GM21367 (cell line): ENCODE measurements around the gene ITGB3.
"Not testable (repeated sequence)": the region's sequence is repeated elsewhere in the genome, so short reads cannot be mapped to it uniquely, and the experiment has no call there.

Experiments used
- ATAC-seq: cut with Tn5 transposase; IDR thresholded peaks from one replicate; pipeline ENCODE4 v1.9.1; 2021; ENCODE audit not compliant: unreplicated experiment

ITGB3 gene

DNA sequence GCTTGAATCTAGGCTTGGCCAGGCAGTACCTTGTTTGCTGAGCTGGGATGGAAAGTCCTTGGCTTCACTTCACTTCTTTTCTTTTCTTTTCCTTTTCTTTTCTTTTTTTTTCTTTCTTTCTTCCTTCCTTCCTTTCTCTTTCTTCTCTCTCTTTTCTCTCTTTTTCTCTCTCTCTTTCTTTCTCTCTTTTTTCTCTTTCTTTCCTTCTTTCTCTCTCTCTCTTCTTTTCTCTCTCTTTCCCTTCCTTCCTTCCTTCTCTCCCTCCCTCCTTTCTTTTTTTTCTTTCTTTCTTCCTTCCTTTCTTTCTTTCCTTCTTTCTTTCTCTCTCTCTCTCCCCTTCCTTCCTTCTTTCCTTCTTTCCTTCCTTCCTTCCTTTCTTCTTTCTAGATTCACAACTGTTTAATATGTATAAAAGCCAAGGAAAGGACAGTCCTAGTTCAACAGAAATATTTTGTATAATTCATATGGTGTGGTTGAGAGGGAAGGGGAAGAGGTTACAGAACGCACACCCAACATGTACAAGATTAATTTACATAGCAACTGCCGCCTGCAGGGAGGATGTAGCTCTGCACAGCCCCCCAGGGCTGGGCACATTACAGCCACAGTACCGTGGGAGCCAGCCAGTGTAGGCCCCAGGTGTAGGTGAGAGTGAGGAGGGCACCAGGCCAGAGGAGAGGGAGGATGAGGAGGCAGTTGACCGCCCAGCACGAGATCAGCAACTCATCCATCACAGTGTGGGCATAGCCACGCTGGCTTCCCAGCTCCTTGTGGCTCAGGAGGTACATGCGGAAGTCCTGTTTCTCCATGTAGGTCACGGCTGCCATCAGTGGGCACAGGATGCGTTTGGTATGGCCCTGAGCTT is 9.7 kb upstream of the ITGB3 start:
- no peak for ATAC-seq

DNA sequence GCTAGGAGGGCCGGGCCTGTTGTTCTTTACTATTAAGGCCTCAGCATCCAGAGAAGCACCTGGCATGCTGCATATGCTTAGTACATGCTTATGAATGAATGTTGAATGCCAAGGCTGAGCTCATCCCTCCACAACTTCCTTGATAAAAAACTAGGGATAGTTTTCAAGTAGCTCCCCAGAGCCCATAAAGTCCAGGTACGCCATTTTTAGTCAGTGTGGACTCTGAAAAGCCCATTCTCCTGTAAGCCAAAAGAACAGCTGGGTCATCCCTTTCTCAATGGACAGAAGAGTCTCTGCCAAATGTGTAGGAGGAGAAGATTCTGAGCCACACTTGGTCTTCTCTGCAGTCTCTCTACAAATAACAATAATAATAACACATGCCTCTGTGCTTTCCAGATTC is 8.9 kb upstream of the ITGB3 start:
- no peak for ATAC-seq

DNA sequence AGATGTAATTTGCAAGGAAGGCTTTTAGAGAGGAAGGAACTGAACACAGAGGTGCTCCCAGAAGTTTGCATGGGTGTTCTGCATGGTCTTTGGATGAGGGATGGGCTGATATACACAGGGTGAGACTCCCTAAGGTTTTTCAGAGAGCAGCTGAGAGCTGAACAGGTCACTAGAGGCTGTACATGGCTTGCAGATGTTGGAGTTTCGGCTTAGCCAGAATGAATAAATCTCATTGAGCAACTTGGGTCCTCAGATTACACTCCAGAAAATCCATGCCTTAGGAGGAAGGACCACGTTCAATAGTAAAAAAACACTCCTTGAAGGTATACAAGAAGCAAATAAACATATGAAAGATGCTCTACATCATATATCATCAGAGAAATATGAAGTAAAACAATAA is 7.5 kb upstream of the ITGB3 start:
- ATAC-seq: no peak

DNA sequence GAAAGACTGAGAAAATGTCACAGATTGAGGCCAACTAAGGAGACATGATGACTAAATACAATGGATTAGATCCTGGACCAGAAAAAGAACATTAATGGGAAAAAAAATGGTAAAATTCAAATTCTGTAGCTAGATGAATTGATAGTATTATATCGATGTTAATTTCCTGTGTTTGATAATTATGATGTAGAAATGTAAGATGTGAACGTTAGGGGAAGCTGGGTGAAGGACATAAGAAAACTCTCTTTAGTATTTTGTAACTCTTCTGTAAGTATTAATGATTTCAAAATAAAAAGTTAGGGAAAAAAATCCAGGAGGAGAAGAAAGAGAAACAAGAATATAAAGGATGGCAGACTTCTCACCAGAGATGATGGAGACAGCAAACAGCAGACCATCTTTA is 2.8 kb upstream of the ITGB3 start:
- no peak for ATAC-seq

DNA sequence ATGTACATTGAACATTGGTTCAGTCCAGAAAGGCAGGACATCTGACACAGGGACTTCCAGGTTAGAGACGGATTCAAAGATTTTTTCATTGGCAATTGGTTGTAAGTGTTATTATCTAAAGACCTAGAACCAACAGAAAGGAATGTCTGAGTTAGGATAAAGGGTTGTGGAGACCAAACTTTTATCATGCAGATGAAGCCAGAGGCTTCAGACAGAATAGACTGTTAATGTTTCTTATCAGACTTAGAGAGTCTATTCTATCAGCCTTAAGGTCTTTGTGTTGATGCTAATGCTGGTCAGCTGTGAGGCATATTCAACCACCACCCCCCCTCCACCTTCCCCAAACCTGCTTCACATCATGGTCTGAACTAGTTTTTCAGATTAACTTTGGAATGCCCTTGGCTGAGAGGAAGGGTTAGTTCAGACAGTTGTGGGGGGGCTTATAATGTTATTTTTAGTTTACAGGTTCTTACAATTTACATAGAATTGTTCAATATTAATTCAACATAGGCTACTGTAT is 2.1 kb upstream of the ITGB3 start:
- ATAC-seq: no peak

DNA sequence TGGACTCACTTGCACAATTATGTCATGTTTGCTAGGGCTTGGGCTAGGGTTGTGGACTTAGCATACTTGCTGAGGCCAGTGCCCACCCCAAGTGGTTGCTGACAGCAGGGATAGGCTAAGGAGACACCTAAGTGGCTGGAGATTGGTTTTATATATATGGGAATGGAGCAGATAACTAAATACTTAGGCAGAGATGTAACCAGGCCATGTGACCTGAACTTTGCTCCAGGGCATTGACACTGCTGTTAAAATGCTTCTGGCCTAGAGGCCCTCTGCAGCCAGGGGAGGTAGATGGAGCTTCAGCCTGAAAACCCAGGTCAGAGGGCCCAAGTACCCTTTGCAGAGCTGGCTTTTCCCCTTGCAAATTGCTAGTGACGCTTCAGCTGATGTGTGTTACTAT is 1.4 kb upstream of the ITGB3 start:
- no peak for ATAC-seq

DNA sequence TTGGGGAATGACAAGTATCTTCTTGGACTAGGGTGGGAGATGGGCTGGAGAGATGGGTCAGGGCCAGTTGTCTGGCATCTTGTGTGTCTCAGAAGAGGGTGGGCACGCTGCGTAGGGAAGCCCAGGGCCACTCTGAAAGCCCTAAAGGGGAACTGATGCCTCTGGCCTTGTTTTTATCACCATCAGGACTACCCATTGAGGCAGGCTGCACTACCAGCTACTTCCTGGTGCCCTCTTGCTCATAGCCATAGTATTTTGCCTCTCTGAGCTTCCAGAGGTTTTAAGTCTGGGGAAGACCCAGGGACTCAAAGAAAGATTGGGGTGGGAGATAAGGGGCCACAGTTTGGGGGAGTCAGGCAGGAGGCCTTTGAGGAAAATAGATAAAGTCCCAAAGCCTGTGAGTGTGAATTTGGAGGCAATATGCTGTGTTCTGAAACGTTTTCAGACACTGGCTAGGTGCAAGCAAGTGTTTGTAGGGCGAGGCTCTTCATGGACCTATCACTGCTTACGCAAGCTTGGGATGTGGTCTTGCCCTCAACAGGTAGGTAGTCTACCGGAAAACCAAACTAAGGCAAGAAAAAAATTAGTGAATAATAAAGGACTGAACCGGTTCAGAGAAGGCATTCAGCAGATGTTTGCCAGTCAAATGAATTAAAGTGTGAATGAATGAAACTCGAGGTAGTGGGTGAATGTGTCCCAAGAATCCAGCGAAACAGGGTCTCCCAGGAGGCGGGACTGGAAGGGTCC is 688 bp upstream of the ITGB3 start:
- no peak for ATAC-seq

DNA sequence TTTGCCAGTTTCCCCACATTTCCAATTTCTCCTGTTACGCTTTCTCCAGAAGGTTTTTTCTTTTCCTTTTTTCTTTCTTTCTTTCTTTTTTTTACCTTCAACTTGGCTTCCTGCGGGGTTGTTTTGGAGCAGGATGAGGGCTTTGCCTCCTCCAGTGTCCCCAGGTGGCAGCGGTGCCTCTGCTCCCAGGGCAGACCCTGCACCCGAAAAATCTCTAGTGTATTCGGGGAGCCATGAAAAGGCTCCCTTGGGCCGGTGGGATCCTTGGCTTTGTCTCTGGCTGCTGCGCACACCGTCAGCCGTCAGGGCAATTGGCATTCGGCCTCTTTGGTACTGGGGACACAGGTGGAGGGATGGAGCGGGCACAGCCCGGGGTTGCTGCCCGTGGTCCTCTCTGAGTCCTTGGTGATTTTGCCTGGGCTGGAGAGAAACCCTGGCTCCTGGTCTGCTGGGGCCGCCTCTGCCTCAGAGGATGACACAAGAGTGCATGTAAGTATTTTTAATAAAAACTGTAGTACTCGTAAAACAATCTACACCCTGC is 846 bp downstream of the ITGB3 start:
- ATAC-seq: no peak

DNA sequence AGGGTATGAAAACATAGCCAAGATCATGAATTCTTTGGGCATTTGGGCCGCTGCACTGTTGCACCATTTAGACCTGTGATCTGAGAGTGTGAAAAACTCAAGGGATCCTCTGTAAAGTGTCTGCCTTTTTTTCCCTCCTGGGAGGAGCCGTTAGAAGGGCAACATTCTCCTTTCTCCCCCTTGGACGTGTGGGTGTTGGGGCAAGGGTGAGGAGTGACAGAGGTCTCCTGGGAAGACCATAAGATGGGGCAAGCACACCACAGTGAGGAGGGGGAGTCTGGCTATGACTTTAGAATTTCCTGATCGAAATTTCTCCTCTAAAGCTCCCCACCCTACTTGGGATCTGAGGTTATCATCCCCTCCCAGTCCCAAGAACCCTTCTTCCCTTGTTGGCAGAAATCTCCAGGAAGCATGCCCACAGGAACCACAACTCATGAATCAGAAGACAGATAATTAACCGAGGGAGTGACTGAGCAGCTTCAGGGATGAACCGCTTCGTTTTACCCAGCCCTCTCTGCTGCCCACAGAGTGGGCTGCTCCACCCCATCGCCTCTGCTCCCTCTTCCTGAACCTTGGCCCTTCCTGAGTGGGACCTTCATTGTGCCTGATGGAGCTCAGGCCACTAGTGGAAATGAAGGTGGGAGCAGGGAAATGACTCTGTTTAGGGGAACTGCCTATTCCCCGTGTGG is 4.2 kb downstream of the ITGB3 start:
- ATAC-seq: no peak

DNA sequence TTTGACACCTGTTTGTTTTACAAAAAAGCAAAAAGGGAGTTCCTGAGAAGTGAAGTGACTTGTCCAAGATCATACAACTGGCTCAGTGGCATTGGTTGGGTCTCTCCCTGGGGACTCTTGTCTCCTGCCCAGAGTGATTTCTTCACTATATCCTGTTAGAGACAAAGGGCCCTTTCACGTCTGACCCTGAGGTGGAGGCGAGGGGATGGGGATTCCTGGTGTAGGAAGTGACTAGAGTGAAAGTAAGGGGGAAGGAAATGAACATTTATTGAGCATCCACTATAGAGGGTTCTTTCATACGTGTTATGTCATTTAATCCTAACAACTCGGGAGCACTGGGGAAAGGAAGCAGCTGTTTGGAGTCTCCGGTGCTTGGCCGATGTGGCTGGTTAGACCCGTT is 9.0 kb downstream of the ITGB3 start:
- ATAC-seq: no peak

DNA sequence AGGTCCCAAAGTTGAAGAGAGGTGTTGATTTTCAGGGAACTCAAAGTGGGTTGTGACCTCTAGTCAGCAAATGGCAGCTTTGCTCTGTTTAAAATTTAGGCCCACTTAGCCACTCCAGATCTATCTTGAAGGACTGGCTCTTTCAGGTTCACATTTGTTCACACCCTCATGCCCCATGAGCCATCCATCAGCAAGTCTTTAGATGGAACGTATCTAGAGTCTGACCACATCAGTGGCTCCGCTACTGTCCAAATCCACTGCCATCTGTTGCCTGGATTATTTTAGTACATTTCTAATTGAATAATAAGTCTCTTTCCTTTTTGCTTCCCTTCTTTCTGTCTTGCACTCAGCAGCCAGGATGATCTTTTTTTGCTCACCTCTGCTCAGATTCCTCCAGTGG is 10.5 kb downstream of the ITGB3 start:
- ATAC-seq: no peak

DNA sequence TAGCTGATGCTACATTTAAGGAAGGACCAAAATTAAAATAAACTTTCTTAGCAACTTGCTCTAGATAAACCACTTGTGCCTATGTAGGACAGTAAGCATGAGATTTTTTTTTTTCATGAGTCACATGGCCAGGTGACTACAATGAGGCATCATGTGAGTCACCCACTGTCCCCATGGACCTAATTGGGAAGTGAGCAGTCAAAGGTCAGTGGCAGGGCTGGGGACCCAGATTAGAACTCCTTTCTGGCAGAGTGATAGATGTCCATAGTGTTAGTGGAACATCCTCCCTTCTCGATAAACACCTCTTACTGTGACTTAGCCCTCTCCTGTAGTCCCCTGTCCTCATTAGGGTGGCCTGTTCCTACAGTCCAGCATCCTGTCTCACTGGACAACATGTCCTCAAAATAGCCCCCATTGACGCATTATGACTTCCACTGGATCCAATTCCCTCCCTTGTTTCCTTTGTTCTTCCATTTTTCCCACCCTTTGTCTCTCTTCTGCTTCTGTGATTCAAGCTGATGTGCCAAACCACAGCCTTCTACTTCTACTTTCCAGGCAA is 12.4 kb downstream of the ITGB3 start:
- ATAC-seq: no peak

DNA sequence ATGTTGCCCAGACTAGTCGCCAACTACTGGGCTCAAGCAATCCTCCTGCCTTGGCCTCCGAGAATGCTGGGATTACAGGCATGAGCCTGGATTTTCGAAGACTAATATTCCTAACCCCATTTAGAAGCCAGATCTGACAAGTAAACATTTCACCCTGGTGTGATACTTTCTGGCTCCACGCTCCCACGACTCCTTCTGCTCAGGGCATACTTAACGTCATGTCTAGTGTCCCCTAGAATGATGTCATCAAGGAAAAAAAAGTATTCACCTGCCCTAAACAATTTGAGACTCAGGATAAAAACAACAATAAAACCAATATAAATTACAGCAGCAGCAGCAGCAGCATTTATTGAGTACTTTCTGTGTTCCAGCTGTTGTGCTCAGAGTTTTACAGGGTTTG is 13.2 kb downstream of the ITGB3 start:
- ATAC-seq: no peak

DNA sequence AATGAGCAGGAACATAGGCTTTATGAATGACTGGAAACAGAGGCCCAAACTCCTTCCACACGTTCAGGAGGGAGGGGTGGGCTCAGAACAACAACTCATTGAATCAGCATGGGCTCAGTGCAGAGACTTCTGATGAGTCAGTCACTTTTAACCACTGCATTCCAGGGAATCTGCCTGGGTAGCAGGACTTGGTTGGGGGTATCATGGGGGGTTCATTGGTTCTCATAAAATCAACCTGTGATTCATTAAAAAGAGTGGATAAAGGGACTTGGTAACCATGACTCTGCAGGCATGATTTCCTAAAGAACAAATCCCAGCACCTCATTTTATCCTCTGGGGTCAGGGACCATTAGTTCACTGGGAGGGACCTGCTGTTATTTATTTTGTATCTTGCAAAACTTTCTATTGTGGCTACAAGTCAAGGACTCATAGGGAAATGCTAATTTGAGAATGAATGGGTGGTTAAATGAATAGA is 13.8 kb downstream of the ITGB3 start:
- no peak for ATAC-seq

DNA sequence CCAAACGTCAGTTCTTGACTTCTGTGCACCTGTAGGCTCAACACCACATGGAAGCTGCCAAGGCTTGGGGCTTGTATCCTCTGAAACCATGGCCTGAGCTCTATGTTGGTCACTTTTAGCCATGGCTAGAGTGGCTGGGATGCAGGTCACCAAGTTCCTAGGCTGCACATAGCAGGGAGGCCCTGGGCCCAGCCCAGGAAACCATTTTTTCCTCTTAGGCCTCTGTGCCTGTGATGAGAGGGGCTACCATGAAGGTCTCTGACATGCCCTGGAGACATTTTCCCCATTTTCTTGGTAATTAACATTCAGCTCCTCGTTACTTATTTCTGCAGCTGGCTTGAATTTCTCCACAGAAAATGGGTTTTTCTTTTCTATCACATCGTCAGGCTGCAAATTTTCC is 15.3 kb downstream of the ITGB3 start:
- not testable (repeated sequence) for ATAC-seq

DNA sequence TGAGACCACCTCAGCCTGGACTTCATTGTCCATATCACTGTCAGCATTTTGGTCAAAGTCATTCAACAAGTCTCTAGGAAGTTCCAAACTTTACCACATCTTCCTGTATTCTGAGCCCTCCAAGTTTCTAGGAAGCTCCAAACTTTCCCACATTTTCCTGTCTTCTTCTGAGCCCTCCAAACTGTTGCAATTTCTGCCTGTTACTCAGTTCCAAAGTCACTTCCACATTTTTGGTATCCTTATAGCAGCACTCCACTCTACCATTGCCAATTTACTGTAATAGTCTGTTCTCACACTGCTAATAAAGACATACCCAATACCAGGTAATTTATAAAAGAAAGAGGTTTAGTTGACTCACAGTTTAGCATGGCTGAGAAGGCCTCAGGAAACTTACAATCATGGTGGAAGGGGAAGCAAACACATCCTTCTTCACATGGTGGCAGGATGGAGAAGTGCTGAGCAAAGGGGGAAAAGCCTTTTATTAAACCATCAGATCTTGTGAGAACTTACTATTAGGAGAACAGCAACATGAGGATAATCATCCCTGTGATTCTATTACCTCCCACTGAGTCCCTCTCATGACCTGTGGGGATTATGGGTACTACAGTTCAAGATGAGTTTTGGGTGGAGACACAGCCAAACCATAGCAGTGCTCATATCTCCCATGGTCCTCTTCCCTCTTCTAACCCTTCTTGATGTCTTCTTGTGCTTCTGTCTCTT is 16.1 kb downstream of the ITGB3 start:
- not testable (repeated sequence) for ATAC-seq

DNA sequence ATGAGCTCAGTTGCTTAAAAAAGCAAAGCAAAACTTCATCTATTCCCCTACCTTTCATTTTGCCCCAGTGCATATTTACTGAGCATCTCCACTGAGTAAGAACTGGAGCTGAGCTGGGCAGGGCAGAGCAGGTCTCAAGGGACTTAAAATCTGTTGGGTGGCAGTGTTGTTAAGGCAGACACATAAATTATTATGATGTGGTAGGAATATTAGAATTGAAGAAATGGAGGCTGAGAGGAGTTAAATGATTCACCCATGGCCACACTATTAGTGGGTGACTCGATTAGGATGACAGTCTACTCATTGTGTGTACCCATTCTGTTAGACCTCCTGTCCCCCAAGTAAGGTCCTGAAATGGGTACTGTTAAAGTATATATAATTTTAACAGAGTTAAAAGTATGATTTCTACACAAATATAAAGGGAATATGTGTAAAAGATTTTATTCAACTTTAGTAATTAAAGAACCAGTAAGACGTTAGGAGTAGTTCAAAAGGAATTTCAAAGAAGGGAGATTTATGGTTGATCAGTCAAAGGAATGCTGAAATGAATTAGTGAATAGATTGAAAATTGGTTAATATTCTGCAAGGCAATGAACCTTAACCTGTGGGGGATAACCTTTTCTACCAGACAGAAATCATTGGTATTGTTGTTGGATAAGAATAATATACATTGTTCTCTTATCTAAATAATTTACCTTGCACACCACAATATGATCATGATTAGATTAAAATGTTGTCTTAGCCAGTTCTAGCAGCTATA is 17.5 kb downstream of the ITGB3 start:
- ATAC-seq: no peak

DNA sequence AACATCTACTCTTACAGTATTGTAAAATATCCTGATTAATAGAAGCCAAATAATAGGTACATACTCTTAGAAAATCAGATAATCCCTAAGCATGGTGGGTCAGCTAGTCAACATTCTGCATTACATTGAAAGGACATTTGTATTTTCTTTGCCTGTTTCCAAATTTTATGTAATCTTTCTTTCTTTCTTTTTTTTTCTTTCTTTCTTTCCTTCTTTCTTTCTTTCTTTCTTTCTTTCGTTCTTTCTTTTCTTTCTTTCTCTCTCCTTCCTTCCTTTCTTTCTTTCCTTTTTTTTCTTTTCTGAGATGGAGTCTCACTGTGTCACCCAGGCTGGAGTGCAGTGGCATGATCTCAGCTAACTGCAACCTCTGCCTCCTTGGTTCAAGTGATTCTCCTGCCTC is 18.9 kb downstream of the ITGB3 start:
- no peak for ATAC-seq

DNA sequence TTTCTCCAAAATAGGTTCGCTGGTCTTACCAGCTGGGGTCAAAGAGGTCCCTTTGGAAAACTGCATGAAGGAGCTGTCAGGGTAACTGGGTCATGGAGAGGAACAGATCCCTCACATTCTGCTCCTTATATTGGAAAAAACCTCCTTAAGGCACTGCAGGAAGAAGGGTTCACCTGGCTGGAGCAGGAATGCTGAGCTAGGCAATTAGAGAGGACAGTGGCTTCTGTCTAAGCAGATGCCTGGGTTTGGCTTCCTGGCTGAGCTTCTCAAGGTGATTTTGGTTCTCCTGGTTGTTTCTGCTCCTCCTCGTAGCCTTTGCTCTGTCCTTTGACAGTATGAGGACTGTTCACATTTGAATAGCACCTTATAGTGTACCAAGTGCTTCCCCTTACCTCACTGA is 19.6 kb downstream of the ITGB3 start:
- no peak for ATAC-seq
